GM18520 (cell line): ENCODE results near the gene PHF12.

Experiments
- ATAC-seq: cut with Tn5 transposase; IDR thresholded peaks from one replicate; pipeline ENCODE4 v1.9.1; 2021; ENCODE audit not compliant: unreplicated experiment

PHF12 gene

DNA sequence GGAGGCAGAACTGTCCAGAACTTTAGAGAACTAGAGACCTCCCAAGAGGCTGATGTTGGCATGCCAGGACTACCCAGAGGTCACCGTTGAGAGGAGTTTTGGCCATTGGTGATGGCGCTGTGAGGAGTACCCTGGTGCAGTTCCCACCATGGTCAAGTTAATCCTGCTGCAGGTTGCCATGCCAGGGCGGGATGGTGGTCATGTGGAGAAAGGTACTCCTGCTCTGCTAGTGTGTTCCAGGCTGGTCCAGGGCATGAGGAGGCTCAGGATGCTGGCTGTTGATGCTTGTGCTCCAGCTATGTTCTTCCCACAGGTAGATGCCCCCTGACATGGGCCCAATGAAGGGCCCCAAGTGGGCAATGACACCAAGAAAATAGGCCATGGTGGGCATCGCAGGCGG is 4.1 kb upstream of the PHF12 start:
- ATAC-seq, result no peak

DNA sequence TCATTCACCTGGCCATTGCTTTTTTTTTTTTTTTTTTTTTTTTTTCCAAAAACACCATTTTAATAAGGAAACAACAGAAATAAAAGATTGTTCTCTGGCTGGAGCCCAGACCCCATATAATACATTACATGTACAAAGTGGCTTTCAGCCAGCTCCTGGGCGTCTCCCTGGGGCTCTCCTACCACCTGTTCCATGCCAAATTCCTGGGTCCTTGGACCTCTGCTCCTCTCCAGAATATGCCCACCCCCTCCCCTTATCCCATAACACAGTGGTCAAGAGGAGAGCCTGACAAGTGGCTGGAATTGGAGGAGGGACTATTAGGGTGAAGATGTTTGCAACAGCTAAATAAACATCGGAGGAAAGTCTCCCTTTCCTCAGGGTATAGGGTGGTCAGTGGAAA is 3.6 kb upstream of the PHF12 start:
- no peak for ATAC-seq

GRCh38 chr17:28953444-28954118 is 2.3 kb upstream of the PHF12 start:
- ATAC-seq, result no peak

DNA sequence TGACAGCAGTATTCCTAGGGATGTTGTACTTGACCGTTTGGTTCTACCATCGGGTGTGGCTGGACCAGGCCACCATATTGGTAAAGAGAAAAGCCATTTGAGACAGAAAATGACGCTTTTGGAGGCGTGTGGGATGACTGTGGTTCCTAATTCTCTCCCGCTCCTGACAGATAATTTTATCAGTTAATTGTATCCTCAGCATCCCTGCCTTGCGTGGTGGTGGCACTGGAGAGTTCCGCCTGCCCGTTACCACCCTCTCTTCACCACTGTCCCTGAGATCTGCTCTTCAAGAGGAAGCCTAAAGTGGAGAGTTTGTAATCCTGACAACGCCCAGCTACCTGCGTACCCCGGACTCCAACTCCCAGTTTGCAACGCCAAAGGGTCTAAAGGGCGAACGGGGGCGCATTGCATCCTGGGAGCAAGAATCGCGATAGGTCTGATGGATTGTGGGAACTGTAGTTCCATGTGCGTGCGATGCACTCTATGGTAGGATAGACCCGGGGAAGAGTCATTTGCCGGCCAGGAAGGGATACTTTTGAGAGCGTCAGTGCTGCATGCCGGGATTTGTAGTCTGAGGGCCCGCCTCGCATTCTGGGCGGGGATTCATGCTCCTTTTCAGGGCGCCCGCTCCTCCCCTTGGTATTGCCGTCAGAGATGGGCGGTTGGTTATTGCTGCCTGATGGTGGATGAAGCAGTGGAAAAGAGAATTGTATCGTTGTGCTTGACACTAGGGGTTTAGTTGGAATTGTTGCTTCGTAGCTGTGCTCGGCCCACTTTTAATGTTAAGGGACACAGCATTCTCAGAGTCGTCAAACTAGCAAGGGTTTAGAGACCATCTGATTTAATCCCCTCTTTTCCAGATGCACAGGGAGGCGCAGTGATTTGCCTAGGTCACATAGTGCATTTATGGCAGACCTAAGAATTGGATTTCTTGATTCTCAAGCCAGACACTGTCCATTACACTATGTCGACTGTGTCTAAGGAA is 965 bp upstream of the PHF12 start:
- ATAC-seq, result peak; percentile 46

- ATAC-seq, result no peak
Observed at GRCh38 chr17:28950752-28951427, 428 bp downstream of the PHF12 start.

DNA sequence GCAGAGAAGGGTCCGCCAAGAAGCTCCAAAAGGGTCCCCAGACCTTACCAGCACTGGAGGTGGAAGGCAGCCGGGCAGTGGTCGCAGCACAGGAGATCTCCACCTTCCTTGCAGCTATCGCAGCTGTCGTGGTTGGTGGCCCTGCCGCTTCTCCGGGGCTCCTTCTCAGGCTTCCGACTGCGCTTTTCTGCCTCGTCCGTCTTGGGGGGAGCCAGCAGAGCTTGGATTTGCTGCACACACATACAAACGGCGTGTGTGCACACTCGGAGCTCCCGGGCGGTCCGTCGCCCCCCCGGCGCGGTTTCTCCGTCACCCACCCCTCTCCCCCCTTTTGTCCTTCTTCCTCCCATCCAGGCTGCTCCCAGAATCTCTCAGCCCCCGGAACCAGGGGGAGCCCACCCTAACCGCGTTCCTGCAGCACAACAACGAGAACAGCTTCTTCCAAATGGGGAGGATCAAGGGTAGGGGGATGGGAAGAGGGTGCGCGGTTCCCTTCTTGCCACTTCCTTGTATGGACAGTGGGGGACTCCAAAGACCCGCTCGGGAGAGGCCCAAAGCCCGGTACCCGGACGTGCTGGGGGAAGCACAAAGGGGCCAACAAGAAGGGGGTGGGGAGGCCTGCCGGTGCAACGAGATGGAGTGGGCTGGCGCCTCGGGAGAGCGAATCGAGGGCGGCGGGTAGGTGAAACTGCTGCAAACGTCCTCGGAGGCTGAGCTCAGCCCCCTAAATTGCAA is 1.1 kb downstream of the PHF12 start:
- ATAC-seq, result no peak

GRCh38 chr17:28949185-28950016 is 1.9 kb downstream of the PHF12 start:
- ATAC-seq, result no peak

DNA sequence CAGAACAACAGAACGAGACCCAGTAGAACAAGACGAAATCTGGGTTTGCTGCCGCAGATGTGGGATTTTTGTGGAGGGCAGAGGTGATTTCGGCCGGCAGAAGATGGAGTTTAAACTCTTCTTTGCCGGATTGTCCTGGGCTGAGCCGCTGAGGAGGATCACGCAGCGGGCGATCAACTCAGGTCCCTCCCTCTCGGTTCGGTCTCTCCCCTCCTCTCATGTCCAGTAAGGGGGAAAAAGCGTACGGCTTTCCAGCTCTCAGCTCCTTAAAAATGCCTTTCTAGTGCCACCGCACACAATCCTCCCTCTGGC is 2.5 kb downstream of the PHF12 start:
- no peak for ATAC-seq

DNA sequence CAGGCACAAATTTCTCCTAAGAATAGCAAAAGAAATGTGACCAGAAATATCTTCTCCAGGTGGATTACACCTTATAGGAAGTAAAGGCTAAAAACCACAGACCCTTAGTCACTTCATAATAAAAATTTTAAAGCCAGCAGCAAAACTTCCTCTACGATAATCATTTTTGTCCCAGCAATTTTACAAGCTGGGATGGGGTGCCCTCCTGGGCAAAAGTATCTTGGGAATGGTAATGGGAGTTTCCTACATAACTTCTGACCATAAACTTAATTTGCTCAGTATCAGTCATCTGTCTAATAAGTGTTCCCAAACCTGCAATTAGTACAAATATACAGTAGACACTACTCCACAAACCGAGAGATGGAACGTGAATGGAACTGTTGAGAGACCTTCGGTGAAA is 3.0 kb downstream of the PHF12 start:
- ATAC-seq, result no peak

- ATAC-seq, result no peak
Observed at GRCh38 chr17:28947639-28948038, 3.7 kb downstream of the PHF12 start.

GRCh38 chr17:28946239-28946638 is 5.1 kb downstream of the PHF12 start:
- ATAC-seq, result no peak

DNA sequence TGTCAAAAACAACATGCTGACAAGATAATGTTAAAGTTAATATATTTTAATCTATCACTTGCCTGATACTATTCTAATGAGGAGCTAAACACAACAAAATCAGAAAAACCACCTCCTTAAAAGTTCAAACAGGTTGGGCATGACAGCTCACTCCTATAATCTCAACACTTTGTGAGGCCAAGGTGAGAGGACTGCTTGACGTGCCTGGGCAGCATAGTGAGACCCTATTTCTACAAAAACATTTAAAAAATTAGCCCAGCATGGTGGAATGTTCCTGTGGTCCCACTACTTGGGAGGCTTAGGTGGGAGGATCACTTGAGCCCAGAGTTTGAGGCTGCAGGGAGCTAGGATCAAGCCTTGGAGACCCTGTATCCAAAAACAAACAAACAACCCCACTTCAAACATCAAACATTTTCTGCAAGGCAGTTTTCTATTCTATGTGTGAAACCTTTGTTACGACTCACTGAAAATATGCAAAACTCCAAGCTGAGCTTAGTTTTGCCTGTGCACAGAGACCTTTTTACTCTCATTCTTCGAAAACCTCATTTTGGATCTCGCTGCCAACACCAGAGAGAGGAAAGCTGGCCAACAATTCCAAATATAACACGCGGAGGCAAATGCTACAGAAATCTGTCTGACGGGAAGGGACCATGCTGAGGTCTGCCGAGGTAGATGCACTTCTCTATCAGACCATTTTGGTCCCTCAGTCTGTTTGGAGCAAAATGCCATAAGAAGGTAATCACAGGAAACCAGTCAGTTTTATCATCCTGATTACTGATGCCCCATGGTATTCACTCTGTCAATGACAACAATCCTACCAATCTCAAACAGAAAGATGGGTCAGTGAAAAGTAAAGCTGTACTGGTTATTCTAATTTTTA is 6.2 kb downstream of the PHF12 start:
- ATAC-seq, result no peak

- ATAC-seq, result no peak
Observed at GRCh38 chr17:28944343-28944742, 7.0 kb downstream of the PHF12 start.

GRCh38 chr17:28942925-28943324 is 8.4 kb downstream of the PHF12 start:
- ATAC-seq, result no peak

DNA sequence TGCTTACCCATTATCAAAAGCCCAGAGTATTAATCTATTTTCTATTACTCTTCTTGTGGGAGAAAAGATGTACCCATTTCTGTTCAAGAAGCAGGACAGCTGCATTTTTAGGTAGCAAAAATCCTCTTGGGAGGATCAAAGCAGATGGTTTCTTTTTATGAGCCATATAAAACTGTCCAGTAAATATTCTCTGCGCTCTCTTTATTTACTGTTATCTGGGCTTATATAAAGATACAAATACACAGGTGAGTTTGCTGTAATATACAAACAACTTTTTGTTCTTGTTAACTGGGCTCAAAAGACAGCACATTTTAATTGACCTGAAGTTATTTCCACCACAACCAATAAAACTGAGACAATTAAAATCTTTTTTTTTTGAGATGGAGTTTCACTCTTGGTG is 10.1 kb downstream of the PHF12 start:
- ATAC-seq, result no peak

DNA sequence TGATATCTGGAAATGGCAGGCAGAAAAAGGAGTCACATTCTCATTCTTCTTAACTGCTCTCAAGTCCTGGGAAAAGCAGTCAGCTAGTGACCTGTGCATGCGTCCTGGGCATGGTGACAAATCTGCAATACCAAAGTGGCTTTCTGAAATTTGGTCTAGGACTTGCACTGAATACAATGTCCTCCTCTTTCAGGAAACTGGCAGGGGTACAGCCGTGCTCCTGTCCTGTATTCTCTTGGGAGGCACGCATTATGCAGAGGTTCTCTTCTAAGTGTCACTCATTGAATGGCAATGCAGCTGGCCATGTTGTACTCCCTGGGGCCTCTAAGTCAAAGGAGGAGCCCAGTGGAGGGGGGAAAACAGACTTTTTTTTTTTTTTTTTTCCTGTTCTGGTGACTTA is 10.6 kb downstream of the PHF12 start:
- ATAC-seq, result no peak

DNA sequence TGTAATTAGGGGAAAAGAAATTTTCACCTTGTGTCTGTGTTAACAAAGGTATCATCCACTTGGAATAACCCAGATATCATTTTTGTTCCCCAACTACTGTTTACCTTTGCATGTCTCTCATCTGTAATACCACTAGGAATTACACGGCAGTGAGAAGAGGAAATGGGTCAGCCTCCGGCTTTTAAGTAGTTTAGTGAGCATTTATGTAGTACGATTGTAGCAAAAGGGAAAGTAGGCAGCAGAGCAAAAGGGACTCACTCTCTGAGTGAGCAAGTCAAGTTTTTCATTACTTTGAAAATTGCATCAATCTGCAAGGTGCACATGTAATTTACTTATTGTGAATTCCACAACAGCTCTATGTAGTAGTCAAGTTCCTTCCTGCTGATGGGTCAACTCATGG is 11.2 kb downstream of the PHF12 start:
- no peak for ATAC-seq

DNA sequence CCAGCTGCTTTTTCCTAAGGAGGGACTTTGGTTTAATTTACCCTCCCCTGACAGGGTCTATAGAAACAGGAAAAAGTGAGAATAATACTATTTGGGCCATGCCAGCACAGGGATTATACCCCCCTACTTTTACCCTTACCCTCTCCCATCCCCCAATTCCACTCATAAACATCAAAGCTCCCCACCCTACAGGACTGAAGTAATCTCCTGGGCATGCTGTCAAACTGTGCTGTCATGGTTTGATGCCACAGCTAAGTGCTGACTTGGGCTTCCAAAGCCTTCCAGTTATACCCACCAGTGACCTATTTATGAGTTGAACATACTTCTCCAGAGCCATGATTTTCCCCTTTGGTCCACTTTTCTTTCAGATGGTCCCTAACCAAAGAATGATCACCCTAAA is 12.8 kb downstream of the PHF12 start:
- no peak for ATAC-seq

DNA sequence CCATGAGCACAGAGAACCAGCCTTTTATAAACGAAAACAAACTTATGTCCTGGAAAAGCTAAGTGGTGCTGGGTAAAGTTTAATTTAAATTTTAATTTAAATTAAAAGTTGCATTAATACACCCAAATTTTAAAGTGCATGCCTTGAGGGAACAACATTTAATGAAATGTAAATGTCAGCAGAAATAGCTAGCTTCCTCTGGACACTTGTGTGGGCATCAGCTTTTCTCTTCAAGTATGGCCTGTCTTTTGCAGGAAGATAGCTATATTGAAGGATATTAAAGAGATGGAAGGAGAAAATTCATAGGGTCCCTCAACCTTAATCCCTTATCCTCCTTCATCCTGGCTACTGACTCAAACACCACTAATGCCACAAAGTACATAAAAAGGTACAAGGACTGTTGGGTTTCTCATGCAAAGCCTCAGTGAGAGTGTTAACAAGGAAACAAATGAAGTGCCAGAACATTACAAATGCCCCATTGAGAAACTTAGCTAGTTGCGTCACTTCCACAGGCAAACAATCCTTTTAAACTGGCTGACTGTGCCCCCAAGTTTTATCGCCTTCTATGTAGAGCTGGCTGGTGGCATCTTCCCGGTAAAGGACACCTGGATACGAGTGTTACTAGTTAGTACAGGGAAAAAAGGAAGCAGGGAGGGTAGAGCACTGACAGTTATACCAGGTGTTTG is 14.1 kb downstream of the PHF12 start:
- ATAC-seq, result no peak
